Measurements from ENCODE around the gene NIPBL. TPM values are rescaled to one million over a fixed set of nuclear protein-coding genes. Genes with fewer than 3 reads are reported as not detected.
"Not testable (repeated sequence)": the region's sequence is repeated elsewhere in the genome, so short reads cannot be mapped to it uniquely, and the experiment has no call there.

NIPBL gene
- total RNA-seq (2014; rRNA removed; shearing (Covaris generic); ENCODE audit: low replicate concordance): 10.6 and 21.7 TPM in 2 replicates

DNA sequence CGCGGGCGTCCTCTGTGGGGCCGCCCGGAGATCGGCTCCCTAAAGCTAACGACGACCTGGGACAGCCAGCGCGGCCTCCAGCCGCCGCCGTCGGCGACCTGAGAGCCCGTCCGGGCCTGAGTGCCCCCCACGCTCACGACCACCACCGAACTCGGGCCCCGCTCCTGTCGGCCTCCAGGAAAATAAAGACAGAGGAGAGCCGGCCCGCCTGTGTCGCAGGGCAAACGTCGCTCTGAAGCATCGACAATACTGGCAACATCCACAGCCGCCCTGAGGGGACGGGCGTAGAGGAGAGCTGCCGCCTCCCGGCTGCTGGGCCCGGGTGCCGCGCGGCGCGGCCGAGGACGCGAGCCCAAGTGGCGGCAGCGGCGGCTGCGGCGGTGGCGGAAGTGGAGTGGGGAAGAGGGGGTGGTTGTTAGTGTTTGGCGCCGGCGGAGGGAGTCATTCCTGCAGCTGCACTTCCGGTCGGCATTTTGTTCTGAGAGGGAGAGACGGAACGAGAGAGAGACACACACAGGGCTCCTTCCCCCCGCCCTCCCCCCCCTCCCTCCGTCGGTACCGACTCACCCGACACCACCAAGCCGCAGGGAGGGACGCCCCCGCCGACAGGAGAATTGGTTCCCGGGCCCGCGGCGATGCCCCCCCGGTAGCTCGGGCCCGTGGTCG is at the start of gene NIPBL:
TSS of gene NIPBL (plus strand) at position 471 of the 666 bp plus-strand sequence. CDS start 76,928 bp downstream, outside the sequence.
- peaks cover 11% of the 10 kb centered on the region for H3K36me3 ChIP-seq
- H3K9me3 ChIP-seq: no peaks in the 10 kb centered on the region
- H3K27me3 ChIP-seq: no peaks in the 10 kb centered on the region
- H3K4me3 ChIP-seq: peak within 1 kb of the TSS; percentile 83
- peak; percentile 94 for DNase-seq

GRCh38 chr5:36832274-36832673 is 44.3 kb upstream of the NIPBL start:
- Histone ChIP-seq H3K36me3 (no peaks in the 10 kb centered on the region), H3K9me3 (no peaks in the 10 kb centered on the region), H3K4me3 (no peak overlapping the region), H3K27me3 (peaks cover under 1% of the 10 kb centered on the region)
- no peak for DNase-seq

DNA sequence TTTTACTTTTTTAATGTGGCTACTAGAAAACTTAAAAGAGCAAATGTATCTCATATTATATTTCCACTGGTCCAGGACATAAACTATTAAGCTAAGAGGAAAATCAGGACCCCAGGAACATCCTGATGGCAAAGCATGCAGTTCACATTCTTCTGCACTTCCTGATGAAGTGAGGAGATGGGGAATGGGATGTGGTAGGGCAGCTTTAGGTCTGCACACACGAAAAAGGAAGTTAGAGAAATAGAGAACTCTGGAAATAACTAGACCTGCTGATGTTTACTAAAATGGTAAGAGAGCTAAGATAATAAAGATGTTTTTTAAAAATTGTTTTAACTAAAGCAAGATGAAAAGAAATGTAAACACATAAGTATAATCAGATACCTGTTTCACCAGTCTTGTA is 39.7 kb upstream of the NIPBL start:
- Histone ChIP-seq H3K27me3 (0 out of 2 replicates have a peak, but pooled peaks cover 6% of the 10 kb centered on the region), H3K36me3 (no peaks in the 10 kb centered on the region), H3K4me3 (no peak overlapping the region), H3K9me3 (no peaks in the 10 kb centered on the region)
- no peak for DNase-seq

GRCh38 chr5:36839489-36840476 is 36.8 kb upstream of the NIPBL start:
- peaks cover 9% of the 10 kb centered on the region; the same call in 1 of the 2 replicates for H3K27me3 ChIP-seq
- H3K36me3 ChIP-seq: no peaks in the 10 kb centered on the region
- no peak for DNase-seq
- H3K9me3 ChIP-seq: no peaks in the 10 kb centered on the region
- no peak overlapping the region for H3K4me3 ChIP-seq

DNA sequence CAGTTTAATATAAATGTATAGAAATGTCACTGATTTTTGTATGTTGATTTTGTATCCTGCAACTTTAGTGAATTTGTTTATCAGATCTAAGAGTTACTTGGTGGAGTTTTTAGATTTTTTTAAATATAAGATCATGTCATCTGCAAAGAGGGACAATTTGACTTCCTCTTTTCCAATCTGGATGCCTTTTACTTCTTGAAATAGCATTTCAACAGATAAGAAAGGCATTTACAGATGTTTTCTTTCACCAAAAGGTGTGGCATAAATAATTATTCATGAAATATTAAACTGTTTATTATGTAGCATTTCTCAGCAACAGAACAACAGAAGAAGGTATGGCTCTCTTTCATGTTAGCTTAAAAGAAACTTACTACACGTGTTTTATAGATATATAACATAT is 34.9 kb upstream of the NIPBL start:
- Histone ChIP-seq H3K9me3 (no peaks in the 10 kb centered on the region), H3K27me3 (peaks cover 9% of the 10 kb centered on the region), H3K36me3 (no peaks in the 10 kb centered on the region), H3K4me3 (no peak overlapping the region)
- DNase-seq: no peak

DNA sequence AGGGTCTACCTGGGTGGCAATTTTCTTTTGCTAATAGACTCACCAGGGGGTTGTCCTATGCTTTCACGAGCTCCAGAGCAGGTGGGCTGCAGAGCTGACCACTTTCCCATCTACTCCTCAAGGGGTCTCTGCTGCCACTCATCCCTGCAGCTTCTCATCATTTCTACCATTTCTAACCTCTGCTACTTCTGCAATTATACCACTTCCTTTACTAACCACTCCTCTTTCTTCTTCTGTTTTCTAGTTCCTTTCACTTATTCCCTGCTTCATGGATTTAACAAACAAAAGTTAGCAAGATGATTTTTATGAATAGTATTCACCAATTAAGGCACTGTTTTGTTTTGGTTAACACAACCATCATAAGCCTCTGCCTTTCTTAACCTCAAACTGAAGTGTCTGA is 34.5 kb upstream of the NIPBL start:
- DNase-seq: no peak
- no peak overlapping the region for H3K4me3 ChIP-seq
- H3K9me3 ChIP-seq: no peaks in the 10 kb centered on the region
- H3K27me3 ChIP-seq: peaks cover 9% of the 10 kb centered on the region
- no peaks in the 10 kb centered on the region for H3K36me3 ChIP-seq

GRCh38 chr5:36844305-36844704 is 32.3 kb upstream of the NIPBL start:
- no peak for DNase-seq
- no peak overlapping the region for H3K4me3 ChIP-seq
- no peaks in the 10 kb centered on the region for H3K9me3 ChIP-seq
- peaks cover 6% of the 10 kb centered on the region for H3K27me3 ChIP-seq
- H3K36me3 ChIP-seq: no peaks in the 10 kb centered on the region

DNA sequence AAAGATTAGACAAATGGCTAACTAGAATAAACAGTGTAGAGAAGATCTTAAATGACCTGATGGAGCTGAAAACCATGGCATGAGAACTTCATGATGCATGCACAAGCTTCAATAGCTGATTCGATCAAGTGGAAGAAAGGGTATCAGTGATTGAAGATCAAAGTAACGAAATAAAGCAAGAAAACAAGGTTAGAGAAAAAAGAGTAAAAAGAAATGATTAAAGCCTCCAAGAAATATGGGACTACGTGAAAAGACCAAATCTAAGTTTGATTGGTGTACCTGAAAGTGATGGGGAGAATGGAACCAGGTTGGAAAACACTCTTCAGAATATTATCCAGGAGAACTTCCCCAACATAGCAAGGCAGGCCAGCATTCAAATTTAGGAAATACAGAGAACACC is 28.0 kb upstream of the NIPBL start:
- not testable (repeated sequence) for H3K36me3 ChIP-seq, H3K9me3 ChIP-seq, H3K27me3 ChIP-seq, H3K4me3 ChIP-seq, DNase-seq

- not testable (repeated sequence) for H3K4me3 ChIP-seq, H3K36me3 ChIP-seq, DNase-seq, H3K27me3 ChIP-seq, H3K9me3 ChIP-seq
These were observed 23.7 kb upstream of the NIPBL start for GRCh38 chr5:36852903-36853302.

- DNase-seq: no peak
- no peaks in the 10 kb centered on the region; the same call in 1 of the 2 replicates for H3K9me3 ChIP-seq
- peaks cover 2% of the 10 kb centered on the region; the same call in 1 of the 2 replicates for H3K27me3 ChIP-seq
- H3K4me3 ChIP-seq: no peak overlapping the region
- no peaks in the 10 kb centered on the region for H3K36me3 ChIP-seq
These were observed 22.0 kb upstream of the NIPBL start for GRCh38 chr5:36854402-36855140.

DNA sequence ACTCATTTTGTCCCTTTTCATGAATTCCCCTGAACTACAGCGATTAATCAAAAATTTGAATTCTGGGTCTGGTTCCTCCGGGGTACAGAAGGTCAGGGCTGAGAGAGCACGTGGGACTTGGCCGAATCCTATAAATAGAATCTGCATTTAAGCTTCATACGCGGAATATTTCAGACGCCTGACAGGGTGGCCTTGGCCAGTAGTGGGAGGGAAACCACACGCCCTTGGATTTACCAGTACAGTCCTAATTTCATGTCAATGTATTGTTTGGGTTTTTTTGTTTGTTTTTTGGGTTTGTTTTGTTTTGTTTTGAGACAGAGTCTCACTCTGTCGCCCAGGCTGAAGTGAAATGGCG is 21.5 kb upstream of the NIPBL start:
- no peaks in the 10 kb centered on the region; the same call in 1 of the 2 replicates for H3K9me3 ChIP-seq
- no peak for DNase-seq
- H3K27me3 ChIP-seq: peaks cover 3% of the 10 kb centered on the region; the same call in 1 of the 2 replicates
- H3K36me3 ChIP-seq: no peaks in the 10 kb centered on the region
- H3K4me3 ChIP-seq: no peak overlapping the region

- no peak for DNase-seq
- Histone ChIP-seq H3K27me3 (peaks cover 3% of the 10 kb centered on the region; the same call in 1 of the 2 replicates), H3K4me3 (no peak overlapping the region), H3K36me3 (no peaks in the 10 kb centered on the region), H3K9me3 (no peaks in the 10 kb centered on the region)
These were observed 14.7 kb upstream of the NIPBL start for GRCh38 chr5:36861871-36862270.

- no peaks in the 10 kb centered on the region for H3K27me3 ChIP-seq
- DNase-seq: no peak
- peaks cover 16% of the 10 kb centered on the region for H3K36me3 ChIP-seq
- no peak overlapping the region for H3K4me3 ChIP-seq
- H3K9me3 ChIP-seq: no peaks in the 10 kb centered on the region
These were observed 6.0 kb upstream of the NIPBL start for GRCh38 chr5:36870399-36871040.

DNA sequence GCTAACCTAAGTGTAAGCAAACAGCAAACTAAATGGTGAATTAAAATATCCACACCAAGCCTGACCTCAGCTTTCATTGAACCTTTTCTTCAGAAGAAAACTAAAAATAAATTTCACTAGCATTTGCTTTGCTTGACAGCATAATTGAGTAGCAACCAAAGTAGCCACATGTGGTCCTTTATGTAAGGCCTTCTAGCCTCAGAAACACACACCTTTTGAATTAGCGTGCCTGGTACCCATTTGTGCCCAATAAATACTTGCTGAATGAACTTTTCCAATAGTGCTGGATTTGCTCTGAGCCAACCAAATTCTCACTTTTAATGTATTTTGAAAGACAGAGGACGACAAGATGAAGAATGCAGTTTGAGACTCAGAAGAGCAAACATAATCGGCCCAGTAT is 2.1 kb upstream of the NIPBL start:
- Histone ChIP-seq H3K9me3 (no peaks in the 10 kb centered on the region), H3K4me3 (peak overlapping the region; percentile 83), H3K36me3 (peaks cover 16% of the 10 kb centered on the region), H3K27me3 (no peaks in the 10 kb centered on the region)
- no peak for DNase-seq

DNA sequence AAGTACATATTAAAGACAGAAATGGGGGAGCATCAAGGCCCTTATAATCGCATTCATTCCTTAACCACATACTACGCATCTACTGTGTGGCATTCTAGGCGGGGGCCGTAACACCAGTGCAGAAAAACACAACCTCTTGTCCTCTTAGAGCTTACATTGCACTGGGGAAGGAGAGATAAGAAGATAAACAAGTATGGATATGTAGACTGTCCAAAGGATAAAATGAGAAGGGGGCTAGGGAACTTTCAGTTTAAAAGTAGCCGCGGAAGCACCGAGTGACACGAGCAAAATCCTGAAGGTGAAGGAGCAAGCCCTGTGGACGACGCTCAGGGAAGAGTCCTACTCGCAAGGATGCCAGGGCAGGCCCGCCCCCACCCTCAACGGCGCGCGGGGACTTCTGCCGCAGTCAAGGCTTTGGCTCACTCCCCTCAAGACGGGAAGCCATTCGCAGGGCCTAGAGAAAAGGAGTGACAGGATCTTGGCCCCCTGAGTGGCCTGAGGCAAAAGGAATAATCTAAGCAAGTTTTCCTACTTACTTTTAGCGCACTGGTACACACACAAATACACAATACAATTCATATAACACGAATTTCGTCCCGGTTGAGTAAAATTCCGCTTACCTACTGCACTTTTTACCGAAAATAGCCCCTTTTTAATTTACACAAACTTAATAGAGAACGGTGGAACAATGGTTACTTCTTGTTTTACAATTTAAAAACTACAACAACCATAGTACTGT is 1.3 kb upstream of the NIPBL start:
- DNase-seq: peak; percentile 68
- H3K27me3 ChIP-seq: no peaks in the 10 kb centered on the region
- H3K9me3 ChIP-seq: no peaks in the 10 kb centered on the region
- peaks cover 14% of the 10 kb centered on the region for H3K36me3 ChIP-seq
- peak overlapping the region; percentile 83 for H3K4me3 ChIP-seq

Data from MG63 (cell line).